Stimulated activated CD8-positive, alpha-beta memory T cell treated with anti-CD3 and anti-CD28 coated beads, Interleukin-7, amount 100 ng/mL, for 48 hours (primary cell): ENCODE results near the gene SLC16A4.
"Not testable (repeated sequence)": the region's sequence is repeated elsewhere in the genome, so short reads cannot be mapped to it uniquely, and the experiment has no call there.

ENCODE experiments used
- DNase-seq, 2 donors: peaks; one replicate each; pipeline ENCODE4 v3.0.0-alpha.2; 2020; ENCODE audit warnings: low read depth in 1 of 2; ENCODE audit errors: extremely low read depth in 1 of 2

Gene SLC16A4

DNA sequence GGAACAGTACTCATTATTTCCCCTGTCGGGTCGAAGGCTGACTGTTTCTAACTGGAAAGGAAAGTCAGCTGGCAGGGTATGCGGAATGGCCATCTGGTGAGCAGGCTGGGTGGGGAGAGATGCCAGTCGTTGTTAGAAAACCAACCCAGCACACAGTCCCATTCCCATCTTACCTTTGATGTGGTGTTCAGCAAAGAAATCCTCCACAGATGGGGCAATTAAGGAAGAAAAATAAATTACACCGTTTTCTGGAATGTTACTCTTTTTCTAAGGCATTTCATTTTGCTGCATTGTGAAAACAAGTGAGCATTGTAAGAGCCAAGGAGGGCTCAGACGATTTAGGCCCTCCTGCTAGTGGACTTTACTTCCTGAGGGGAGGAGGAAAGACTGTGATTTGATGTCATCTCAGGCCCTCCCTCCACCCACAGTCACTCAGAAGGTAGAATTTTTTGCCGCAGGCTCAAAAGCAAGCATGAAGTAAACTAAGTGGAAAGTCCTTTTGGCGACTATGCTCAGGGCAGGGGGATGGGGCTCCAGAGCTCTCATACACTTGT, at the start of gene SLC16A4:
Gene SLC16A4, minus strand, starts transcription at position 335 of the 554 bp plus-strand sequence. CDS start 1,703 bp downstream, outside the sequence.
- no peak for DNase-seq

- not testable (repeated sequence) for DNase-seq
Measured at GRCh38 chr1:110439873-110440272, 49.0 kb upstream of the SLC16A4 start.

- no peak for DNase-seq
Measured at GRCh38 chr1:110438893-110439292, 48.1 kb upstream of the SLC16A4 start.

- DNase-seq = not testable (repeated sequence)
Measured at GRCh38 chr1:110437645-110438299, 46.9 kb upstream of the SLC16A4 start.

GRCh38 chr1:110436635-110437034, 45.8 kb upstream of the SLC16A4 start:
- no peak for DNase-seq

- no peak for DNase-seq
Measured at GRCh38 chr1:110434946-110435345, 44.1 kb upstream of the SLC16A4 start.

DNA sequence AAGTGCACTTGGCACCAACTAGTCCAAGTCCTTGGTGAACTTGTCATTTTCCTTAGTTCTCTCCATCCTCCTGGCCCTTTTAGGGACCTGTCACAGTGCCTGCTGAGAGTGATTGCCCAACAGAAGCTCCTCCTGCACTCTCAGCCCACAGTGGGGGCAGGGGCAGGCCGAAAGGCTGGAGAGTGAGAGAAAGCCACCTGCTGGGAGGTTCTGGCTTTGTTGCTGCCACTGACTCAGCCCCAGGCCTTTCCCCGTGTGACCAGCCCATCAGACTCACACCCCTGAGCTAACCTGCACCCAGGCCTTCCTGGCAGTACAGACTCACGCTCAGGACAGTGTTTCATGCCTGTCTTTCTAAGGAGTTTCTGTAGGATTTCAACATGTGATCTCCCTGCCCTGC, 43.0 kb upstream of the SLC16A4 start:
- DNase-seq = no peak

DNA sequence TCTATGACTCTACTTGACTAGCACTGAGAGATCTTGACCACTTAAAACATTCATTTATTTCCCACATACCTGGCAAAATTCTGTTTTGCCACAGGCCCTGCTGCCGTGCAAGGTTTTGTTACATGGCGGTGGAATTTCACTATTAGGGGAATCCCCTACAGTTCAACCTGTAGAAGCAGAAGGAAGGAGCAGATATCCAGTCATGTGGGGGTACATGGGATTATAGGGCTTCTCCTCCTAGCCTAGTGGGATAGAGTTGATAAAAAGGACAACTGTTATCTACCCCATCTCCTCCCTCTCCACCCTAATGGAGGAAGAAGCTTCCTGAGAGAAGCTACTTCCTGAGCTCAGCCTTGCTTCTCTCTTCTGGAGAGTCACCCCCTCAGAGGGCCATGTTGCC, 42.4 kb upstream of the SLC16A4 start:
- no peak for DNase-seq

- DNase-seq = no peak
Measured at GRCh38 chr1:110430901-110431300, 40.1 kb upstream of the SLC16A4 start.

GRCh38 chr1:110430366-110430765, 39.5 kb upstream of the SLC16A4 start:
- no peak for DNase-seq

DNA sequence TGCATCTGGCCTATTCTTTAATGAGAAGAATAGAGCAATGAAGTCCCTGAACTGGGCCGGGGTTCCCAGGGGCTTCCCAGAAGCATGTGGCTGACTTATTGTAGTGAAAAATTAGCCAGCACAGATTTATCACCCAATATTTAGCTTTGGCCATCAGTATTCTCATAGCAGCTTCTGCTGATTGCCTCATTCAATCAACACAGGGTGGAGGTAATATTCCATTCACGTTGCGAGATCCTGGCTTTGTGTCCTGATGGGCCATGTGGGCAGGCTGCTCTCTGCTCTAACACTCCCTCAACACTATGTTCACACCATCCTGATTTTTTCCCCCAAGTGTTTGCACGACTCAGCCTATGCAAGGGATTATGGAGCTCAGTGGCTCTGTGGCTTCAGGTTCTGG, 38.1 kb upstream of the SLC16A4 start:
- no peak for DNase-seq

DNA sequence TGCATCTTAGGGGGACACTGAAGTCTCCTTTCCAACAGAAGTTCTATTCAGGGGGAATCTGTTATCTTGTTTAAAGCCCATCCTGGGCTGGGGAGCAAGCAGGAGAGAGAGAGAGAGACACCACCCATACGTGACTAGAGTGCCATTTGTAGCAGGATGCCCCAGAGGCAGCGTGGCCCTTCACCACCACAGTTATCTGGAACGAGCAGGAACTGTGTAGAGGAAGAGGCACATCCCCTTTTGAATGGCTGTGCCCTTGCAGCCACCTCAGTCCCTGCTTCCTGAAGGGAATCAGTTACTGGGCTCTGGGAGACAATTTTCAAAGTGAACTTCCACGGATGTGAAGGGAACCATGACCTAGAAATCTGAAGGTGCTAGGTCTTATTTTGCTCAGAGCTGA, 36.0 kb upstream of the SLC16A4 start:
- DNase-seq = no peak

GRCh38 chr1:110425612-110426152, 34.9 kb upstream of the SLC16A4 start:
- no peak for DNase-seq

GRCh38 chr1:110424699-110425611, 34.1 kb upstream of the SLC16A4 start:
- no peak for DNase-seq

DNA sequence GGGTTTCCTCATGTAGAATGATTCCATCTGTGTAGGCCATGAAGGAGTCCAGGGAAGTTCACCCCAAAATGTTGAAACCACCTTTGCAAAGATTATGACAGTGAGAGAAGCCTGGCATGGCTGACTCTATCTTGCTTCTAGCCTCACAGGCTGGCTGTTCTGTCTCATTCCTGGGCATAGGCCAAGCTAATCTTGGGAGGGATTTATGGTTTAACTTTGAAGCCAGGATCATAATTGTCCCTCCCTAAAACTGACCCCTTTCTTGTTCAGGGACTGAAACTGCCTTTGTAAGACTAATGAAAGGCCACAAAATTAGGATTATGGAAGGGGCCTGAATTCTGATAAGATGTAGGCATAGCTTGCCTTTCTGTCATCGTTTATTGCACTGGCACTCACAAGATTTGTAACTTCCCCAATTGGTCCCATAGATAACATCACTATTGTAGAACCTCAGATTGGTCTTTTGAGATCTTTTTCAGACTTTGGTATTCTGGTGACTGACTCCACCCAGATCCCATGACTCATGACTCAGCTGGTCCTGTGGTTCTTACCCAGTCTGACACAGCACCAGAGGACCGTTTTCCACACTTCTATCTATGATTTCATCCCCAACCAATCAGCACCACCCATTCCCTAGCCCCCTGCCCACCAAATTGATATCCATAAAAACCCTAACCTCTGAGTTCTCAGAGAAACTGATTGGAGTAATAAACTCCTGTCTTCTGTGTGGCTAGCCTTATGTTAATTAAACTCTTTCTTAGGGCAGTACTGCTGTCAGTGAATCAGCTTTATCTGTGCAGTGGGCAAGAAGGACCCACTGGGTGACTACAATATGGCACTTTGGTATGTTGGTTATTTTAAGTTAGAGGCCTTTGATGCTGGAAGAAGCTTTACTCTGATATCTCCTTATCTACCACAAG, 30.3 kb upstream of the SLC16A4 start:
- no peak for DNase-seq

DNA sequence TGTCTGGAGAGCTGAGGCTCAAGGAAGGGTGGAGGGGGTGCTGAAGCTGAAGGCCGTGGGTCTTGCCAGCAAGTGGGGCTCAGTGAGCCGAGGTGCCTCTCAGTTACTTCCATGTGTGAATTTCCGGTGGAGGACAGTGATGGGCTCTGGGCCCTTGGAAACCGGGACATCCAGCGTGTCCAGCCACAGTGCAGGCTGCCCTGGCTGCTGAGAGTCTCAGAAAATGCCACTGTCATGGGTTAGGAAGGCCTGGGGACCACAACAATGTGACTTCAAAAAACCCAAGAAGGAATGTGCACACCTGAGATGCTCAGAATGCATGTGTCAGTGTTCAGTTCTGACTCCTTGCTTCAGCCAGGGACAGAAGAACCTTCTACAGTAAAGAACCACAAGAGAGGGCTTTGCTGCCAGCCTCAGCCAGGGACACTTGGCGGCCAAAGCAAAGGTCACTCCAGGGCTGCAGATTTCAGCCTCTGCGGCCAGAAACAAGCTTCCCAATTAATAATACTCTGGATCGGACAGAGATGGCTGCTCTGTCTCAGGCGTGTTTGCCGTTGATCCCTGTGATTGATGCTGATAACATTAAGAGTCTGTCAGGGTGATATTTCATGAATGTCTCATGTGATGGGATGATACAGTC, 29.3 kb upstream of the SLC16A4 start:
- DNase-seq = no peak

DNA sequence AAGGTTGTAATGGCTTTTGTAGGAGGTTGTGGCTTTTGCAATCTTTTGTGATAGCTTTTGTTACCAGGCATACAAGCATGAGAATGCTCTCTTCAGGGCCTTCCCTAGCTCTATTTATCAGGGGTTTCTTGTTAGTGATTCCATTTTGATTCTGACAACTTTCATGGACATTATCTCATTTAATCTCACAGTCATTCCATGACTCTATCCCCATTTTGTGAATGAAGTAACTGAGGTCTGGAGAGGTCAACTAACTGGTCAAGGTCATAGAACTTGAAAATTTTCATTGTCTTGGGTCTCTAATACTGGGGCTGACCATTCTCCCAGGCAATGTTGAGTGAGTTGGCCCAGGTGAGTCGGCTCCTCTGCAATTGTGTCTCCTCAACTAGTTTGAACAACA, 27.9 kb upstream of the SLC16A4 start:
- DNase-seq = no peak

DNA sequence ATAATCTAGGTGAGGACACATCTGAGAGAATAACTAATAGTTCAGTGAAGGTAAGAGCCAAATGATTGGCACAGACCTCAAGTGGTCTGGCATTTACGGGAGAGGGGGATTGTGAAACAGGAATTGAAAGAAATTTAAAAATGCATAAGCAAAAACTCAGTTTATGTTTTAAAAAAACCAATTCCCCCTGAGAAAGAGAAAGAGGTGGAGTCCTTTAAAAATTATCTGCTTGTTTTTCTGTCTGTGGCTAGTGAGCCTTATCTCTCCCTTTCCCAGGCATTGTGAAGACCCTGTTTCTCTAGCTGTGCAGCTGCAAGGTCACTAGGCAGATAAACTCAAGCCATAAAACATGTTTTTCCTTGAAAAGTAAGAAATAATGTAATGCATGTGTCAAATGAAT, 22.2 kb upstream of the SLC16A4 start:
- DNase-seq = not testable (repeated sequence)

- DNase-seq = peak in 1 of 2 donors; percentile 16
Measured at GRCh38 chr1:110412576-110412975, 21.8 kb upstream of the SLC16A4 start.

DNA sequence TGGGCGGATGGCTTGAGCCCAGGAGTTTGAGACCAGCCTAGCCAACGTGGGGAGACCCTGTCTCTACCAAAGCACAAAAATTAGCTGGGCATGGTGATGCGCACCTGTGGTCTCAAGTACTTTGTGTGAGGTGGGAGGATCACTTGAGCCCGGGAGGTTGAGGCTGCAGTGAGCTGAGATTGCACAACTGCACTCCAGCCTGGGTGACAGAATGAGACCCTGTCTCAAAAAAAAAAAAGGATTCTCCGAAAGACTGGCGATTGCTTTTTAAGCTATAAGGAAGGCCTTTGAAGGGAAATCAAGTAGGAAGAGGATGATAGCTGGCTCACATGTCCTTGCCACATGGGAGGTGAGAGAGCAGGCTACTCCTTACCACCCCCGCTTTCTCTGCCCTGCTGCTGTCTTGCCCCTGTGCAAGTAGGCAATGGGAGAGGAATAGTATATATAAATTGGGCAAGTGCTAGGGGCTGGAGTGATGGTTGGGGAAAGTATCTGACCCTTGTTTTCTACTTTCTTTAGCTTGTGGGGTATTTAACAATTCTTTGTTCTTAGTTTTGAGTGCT, 20.4 kb upstream of the SLC16A4 start:
- DNase-seq = no peak
